ENCODE data around the gene EFNA5. TPM values are rescaled to one million over a fixed set of nuclear protein-coding genes. Genes with fewer than 3 reads are reported as not detected.

The EFNA5 gene
- polyA plus RNA-seq, 1 of the 3 experiments (the other 2 are of a cell fraction) = 0.81 TPM

DNA sequence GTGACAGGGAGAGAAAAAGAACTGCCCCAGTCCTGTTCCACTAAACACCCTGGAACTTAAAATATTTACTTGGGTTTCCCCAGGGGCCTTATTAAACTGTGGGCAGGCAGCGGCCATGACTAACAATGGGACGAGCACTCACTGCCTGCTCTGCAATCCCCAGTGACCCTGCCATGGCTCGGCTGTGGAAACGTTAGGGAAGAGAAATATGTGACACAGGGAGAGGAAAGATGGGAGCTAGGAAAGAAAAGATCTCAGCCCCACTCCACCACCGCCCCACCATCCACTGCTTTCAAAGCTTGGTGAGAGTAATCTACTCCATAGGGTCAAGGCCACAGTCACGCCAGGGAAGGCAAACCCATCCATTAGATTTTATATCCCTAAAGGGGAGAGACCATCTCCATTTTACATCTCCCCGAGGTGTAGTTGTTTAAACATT, 117.6 kb downstream of the EFNA5 start:
- CTCF ChIA-PET = no interaction called here
- no peak for DNase-seq
- no peak overlapping the region for H3K9ac ChIP-seq
- H3K4me1 ChIP-seq (ENCODE audit: control insufficient read depth in 1 of 2, insufficient read depth in 2 of 2, low read depth in 1 of 2, low read length in 1 of 2) = peaks cover 12 to 28% of the 10 kb centered on the region in 2 experiments; a peak in 3 of 4 replicates
- no peak overlapping the region for H3K4me3 ChIP-seq (ENCODE audit: low read depth in 2 of 2, low read length in 1 of 2)
- no peaks in the 10 kb centered on the region for H3K79me2 ChIP-seq (ENCODE audit: insufficient read depth)
- no peak overlapping the region for H2AFZ ChIP-seq (ENCODE audit: low read depth)
- 88% methylated on average over 7 of the region's 7 CpGs for WGBS (ENCODE audit: low lambda C conversion rate)
- H3K27ac ChIP-seq (ENCODE audit: low read depth in 2 of 2, low read length in 1 of 2) = no peak overlapping the region
- H3K27me3 ChIP-seq (ENCODE audit: insufficient read depth) = no peaks in the 10 kb centered on the region
- POLR2A ChIA-PET = no interaction called here
- no peaks in the 10 kb centered on the region for H4K20me1 ChIP-seq (ENCODE audit: insufficient read depth)
- H3F3A ChIP-seq (replicated peaks; ENCODE audit: insufficient read depth) = peaks cover 9% of the 10 kb centered on the region
- H3K9me2 ChIP-seq = no peaks in the 10 kb centered on the region
- H3K4me2 ChIP-seq = no peak overlapping the region
- TF ChIP-seq ELF1 (IDR thresholded peaks at IDR 0.05) (no peak), JUND (IDR thresholded peaks at IDR 0.05) (no peak), RCOR1 (IDR thresholded peaks at IDR 0.05; ENCODE audit: low read length) (no peak), MEF2A (IDR thresholded peaks at IDR 0.05; ENCODE audit: borderline replicate concordance, low read depth) (no peak), TAF1 (IDR thresholded peaks at IDR 0.05; ENCODE audit: borderline replicate concordance, low read depth, low read length) (no peak), SIN3A (IDR thresholded peaks at IDR 0.05; ENCODE audit: borderline replicate concordance, low read depth, low read length) (no peak), EZH2phosphoT487 (IDR thresholded peaks at IDR 0.05; ENCODE audit: borderline replicate concordance, low read depth) (no peak), FOXM1 (IDR thresholded peaks at IDR 0.05; ENCODE audit: low read depth) (no peak), FOXJ3 (CRISPR knock-in tag; IDR thresholded peaks at IDR 0.05) (no peak), TEAD4 (IDR thresholded peaks at IDR 0.05; ENCODE audit: borderline replicate concordance, insufficient read depth) (no peak), YY1 (IDR thresholded peaks at IDR 0.05; ENCODE audit: low read depth) (no peak), RXRA (IDR thresholded peaks at IDR 0.05; ENCODE audit: borderline replicate concordance, low read depth) (no peak), EP300 (IDR thresholded peaks at IDR 0.05; ENCODE audit: borderline replicate concordance in 1 of 2, low read depth in 1 of 2, low read length in 1 of 2) (no peak), MXI1 (IDR thresholded peaks at IDR 0.05; ENCODE audit: low read depth, low read length) (no peak)
- TF ChIP-seq, protein P1, sequence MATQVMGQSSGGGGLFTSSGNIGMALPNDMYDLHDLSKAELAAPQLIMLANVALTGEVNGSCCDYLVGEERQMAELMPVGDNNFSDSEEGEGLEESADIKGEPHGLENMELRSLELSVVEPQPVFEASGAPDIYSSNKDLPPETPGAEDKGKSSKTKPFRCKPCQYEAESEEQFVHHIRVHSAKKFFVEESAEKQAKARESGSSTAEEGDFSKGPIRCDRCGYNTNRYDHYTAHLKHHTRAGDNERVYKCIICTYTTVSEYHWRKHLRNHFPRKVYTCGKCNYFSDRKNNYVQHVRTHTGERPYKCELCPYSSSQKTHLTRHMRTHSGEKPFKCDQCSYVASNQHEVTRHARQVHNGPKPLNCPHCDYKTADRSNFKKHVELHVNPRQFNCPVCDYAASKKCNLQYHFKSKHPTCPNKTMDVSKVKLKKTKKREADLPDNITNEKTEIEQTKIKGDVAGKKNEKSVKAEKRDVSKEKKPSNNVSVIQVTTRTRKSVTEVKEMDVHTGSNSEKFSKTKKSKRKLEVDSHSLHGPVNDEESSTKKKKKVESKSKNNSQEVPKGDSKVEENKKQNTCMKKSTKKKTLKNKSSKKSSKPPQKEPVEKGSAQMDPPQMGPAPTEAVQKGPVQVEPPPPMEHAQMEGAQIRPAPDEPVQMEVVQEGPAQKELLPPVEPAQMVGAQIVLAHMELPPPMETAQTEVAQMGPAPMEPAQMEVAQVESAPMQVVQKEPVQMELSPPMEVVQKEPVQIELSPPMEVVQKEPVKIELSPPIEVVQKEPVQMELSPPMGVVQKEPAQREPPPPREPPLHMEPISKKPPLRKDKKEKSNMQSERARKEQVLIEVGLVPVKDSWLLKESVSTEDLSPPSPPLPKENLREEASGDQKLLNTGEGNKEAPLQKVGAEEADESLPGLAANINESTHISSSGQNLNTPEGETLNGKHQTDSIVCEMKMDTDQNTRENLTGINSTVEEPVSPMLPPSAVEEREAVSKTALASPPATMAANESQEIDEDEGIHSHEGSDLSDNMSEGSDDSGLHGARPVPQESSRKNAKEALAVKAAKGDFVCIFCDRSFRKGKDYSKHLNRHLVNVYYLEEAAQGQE (IDR thresholded peaks at IDR 0.05; ENCODE audit: low read depth, low read length) = no peak
- TF ChIP-seq, protein P2, sequence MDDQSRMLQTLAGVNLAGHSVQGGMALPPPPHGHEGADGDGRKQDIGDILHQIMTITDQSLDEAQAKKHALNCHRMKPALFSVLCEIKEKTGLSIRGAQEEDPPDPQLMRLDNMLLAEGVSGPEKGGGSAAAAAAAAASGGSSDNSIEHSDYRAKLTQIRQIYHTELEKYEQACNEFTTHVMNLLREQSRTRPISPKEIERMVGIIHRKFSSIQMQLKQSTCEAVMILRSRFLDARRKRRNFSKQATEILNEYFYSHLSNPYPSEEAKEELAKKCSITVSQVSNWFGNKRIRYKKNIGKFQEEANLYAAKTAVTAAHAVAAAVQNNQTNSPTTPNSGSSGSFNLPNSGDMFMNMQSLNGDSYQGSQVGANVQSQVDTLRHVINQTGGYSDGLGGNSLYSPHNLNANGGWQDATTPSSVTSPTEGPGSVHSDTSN (IDR thresholded peaks at IDR 0.05) = no peak
- TF ChIP-seq, protein P3, sequence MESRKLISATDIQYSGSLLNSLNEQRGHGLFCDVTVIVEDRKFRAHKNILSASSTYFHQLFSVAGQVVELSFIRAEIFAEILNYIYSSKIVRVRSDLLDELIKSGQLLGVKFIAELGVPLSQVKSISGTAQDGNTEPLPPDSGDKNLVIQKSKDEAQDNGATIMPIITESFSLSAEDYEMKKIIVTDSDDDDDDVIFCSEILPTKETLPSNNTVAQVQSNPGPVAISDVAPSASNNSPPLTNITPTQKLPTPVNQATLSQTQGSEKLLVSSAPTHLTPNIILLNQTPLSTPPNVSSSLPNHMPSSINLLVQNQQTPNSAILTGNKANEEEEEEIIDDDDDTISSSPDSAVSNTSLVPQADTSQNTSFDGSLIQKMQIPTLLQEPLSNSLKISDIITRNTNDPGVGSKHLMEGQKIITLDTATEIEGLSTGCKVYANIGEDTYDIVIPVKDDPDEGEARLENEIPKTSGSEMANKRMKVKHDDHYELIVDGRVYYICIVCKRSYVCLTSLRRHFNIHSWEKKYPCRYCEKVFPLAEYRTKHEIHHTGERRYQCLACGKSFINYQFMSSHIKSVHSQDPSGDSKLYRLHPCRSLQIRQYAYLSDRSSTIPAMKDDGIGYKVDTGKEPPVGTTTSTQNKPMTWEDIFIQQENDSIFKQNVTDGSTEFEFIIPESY (IDR thresholded peaks at IDR 0.05; ENCODE audit: borderline replicate concordance, low read depth) = no peak
- TF ChIP-seq, protein P4, sequence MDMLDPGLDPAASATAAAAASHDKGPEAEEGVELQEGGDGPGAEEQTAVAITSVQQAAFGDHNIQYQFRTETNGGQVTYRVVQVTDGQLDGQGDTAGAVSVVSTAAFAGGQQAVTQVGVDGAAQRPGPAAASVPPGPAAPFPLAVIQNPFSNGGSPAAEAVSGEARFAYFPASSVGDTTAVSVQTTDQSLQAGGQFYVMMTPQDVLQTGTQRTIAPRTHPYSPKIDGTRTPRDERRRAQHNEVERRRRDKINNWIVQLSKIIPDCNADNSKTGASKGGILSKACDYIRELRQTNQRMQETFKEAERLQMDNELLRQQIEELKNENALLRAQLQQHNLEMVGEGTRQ (IDR thresholded peaks at IDR 0.05; ENCODE audit: borderline replicate concordance, low read depth, low read length) = no peak
- H3K36me3 ChIP-seq (replicated peaks in 1 of 2; ENCODE audit: control insufficient read depth in 1 of 2, insufficient read depth in 2 of 2, low read length in 1 of 2) = no peaks in the 10 kb centered on the region
- H3K9me3 ChIP-seq = no peaks in the 10 kb centered on the region

Data from SK-N-SH (cell line).